ENCODE measurements around the gene UTS2B.
"Not testable (repeated sequence)": the region's sequence is repeated elsewhere in the genome, so short reads cannot be mapped to it uniquely, and the experiment has no call there.

The UTS2B gene

DNA sequence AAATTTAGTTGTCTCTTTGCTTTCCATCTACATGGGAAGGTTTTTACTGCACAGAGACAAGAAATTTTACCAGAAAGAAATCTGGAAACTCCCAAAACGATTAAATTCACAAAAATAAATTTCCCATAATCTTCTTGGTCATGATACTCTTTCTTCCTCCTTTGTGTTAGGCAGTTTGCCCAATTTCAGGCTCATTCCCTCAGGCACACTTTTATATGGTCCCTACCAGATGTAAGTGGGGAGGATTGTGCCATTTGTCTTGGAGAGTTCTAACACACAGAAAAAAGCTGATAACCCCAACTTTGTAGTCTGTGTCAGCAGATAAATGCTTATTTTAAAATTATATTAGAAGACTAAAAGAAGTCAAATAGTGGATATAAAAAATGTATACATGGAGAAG, 50.2 kb downstream of the UTS2B start:
- DNase-seq (ENCODE audit: low read depth): no peak

DNA sequence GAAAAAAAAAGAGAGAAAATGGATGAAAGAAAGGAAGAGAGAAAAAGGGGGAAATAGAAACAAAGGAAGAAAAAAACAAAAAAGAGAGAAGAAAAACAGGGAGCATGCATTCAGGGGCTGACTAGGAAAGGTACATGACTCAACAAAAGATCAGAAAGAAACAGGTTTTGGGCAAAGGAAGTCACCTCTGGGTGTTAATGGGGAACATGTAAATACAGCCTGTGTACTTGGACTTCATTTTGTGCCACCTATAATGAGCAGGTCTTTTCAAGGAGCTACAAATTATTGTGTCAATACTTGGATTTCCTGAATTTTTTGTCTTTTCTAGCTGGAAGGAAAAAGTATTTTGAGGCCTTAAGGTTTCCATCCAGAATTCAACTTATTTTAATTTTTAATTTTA, 54.6 kb downstream of the UTS2B start:
- no peak for DNase-seq (ENCODE audit: low read depth)

DNA sequence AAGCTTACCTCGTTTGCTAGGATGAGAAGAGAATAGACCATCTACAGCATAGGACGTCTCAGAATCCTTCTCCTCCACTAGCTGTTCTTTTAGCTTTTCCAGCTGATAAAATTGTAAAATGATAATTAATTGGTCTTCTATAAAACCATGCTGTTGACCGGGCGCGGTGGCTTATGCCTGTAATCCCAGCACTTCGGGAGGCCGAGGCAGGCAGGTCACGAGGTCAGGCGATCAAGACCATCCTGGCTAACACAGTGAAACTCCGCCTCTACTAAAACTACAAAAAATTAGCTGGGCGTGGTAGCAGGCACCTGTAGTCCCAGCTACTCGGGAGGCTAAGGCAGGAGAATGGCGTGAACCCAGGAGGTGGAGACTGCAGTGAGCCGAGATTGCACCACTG, 55.1 kb downstream of the UTS2B start:
- DNase-seq (ENCODE audit: low read depth): not testable (repeated sequence)

DNA sequence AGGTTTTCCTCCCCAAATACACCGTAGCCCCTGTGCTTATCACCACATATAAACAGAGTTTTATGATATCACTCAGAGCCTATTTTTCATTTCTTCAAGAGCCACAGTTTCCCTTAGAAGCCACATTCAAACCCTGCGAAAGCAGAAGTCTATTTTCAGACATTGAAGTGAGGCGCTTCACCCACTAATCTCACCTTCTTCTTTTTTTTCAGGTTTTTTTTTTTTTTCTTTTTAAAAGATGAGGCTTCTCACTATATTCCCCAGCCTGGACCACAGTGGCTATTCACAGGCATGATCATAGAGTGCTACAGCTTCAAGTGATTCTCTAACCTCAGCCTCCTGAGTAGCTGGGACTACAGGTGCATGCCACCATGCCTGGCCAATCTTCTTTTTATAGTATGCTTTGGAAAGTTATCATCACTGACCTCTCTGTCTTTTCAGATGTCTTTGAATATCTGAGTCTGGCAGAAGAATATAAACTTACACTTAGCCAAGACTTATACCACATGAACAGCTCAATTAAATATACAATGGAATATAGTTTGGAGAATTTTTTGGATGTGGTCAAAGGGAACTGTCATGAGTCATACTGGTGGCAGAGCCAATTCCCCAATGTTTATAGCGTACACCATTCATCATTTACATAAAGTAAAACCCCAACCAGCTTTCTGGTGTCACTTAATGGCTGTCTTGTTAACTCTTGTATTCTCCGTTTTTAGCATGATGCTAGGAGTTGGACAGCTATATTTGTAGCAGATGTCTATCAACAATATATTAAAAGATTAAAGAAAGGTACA, 60.8 kb downstream of the UTS2B start:
- no peak for DNase-seq (ENCODE audit: low read depth)

DNA sequence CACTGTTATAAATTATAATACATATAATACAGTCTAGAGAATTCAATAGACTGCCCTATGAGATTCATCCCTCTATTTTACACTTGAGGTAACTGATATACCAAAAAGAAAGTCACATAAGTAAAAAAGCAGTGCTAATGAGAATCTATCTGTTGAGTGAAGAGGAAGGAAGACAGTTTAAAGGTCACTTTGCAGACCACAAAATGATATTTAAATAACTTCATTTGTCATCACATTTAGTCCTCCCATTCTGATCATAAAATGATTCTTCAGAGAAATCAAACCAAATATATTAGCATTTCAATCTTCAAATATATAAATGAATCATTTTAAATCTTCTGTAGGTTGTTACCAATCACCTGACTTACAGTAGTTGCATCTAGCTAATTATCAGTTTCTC, 61.6 kb downstream of the UTS2B start:
- DNase-seq (ENCODE audit: low read depth): no peak

DNA sequence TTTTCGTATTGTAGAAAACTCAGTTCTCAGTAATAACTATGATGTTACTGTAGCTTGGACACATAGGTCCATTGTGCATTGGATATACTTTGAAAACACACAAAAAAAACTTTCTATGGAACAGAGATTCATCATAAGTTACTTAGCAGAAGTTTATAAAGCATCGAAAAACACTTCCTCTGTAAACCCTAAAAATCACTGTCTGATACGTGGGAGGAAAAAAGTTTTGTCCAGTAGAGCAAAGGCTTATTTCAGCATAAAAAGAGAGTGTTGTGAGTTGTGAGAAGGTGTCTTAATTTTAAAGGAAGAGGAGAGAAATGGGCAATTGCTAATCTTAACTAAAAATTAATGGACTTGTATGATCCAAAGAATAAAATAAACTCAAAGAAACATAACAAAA, 66.5 kb downstream of the UTS2B start:
- DNase-seq (ENCODE audit: low read depth): no peak

DNA sequence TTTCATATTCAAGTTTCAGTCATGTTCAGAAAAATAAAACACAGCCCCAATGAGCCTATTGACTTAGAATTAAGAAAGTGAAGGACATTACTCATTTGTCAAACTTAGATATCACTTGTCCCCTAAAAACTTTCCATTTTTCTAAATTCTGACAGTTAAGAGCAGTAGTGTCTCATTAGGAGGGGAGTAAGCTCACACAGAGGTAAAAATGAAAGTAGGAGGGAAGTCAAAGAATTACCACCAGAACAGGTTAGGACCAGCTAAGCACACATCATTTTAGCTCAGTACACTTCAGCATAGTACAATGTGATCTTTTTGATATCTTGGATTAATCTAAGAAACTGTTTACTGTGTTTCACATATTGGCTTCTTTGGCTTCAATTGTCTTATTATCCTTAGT, 67.0 kb downstream of the UTS2B start:
- no peak for DNase-seq (ENCODE audit: low read depth)

DNA sequence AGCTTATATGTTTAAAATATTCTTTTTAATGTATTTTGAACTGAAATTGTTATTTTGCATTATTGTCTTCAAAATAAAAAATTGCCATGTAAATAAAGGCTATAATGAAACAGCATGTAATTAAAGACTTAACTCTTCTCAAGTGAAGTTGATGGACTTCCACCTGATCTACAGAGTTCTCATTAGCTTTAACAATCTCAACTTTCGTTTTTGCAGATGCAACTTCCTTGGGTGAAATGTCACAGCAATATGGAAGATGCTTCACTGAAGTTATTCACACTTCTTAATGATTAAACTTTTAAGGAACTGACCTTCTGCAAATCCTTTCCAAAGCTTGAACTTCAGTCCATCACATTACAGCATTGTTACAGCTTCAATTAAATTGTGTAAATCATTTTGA, 67.7 kb downstream of the UTS2B start:
- DNase-seq (ENCODE audit: low read depth): no peak

DNA sequence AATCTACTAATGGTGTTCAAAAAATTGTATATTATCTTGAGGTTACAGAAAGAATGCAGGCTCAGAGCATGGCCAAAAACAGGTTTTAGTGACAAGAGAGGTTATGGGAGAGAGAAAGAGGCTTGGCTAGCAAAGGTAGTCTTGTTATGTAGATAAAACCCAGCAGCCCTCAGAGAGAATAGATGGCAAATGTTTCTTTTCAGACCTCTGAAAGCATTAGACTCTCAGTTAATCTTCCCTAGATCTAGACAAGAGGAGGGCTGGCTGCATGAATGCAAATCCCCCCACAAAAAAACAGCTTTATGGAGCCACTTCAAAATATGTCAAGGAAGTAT, 69.1 kb downstream of the UTS2B start:
- no peak for DNase-seq (ENCODE audit: low read depth)

DNA sequence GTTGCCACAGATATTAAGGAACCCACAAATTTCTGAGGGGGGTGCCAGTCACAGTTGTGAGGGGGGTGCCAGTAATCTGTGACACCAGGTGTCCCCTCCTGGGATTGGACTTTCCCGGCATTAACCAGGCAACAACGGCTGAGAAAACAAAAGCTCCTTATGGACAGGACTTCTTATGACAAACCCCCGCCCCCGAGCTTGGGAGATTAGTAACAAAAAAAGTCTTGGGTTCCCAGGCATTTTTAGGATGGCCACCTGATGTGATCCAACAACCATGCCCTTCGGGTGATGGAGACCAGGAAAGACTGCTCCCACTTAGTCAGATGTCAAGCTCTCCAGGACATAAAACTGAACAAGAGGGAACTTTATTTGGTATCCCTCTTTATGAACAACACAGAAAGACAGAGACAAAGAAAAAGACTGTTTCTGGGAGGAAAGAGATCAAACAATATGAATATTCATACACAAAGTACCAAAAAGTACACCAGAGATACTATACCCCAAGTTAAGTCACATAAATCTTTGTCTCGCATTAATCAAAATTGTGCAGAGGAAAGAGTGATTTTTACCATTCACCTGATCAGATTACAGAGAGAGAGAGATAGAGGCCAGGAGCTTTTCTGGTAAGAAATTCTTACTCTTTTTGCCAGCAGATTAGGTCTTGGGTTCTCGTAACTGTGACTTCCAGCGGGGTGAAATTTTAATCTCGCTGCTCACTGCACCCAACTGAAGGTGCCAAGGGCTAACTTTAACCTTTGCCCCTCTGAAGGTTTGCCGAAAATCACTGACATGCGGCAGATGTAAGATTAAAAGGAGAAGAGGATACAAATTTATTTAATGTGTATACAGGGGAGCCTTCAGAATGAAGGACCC, 69.7 kb downstream of the UTS2B start:
- no peak for DNase-seq (ENCODE audit: low read depth)

DNA sequence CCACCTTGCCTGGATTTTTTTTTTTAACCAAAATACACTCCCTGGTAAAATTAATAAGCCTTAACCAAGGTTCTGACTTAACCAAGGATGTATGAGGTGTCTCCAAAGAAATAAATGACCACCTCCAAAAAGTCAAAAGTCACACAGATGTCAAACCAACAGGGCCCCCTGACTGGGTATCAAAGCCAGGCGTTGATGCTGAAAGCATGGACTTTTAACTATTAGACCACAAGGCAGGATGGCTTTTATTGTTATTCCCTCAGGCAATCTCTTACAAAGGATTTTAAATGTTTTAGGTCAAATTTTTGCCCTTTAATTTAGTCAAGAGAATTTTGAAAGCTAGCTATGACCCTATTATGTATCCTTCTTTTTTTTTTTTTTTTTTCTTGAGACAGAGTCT, 70.8 kb downstream of the UTS2B start:
- DNase-seq (ENCODE audit: low read depth): no peak

DNA sequence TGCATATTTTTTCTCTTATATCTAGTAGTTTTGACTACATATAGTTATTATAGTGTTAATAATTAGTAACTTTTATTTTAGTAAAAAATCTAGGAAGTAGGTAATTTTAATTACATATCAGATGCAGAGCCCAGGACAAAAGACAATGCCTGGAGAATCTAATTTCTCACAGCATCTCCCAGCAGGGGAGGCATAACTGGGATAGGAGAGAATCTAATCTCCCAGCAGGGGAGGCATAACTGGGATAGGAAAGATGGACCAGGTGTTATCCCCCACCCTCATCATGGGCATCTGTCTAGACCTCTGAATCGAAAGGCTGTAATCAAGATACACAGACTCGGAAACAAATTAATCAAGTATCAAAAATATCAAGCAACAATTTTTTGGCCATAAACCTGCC, 73.0 kb downstream of the UTS2B start:
- no peak for DNase-seq (ENCODE audit: low read depth)

DNA sequence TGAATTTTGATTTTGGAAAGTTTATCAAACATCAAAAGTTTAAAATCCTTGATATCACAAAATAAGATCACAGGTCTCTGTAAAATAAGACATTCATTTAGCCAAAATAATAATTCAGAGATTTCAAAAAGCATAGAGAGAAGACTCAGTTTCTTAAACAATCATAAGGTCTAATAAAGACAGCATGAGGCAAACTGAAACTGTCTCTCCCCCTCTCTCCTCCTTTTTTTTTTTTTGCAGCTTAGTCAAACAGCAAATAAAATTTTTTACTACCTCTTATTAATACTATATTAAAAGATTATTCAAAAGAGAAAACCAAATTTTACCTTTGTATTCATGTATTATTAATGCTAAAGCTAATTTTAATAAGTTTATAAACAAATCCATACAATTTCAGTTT, 73.9 kb downstream of the UTS2B start:
- no peak for DNase-seq (ENCODE audit: low read depth)

DNA sequence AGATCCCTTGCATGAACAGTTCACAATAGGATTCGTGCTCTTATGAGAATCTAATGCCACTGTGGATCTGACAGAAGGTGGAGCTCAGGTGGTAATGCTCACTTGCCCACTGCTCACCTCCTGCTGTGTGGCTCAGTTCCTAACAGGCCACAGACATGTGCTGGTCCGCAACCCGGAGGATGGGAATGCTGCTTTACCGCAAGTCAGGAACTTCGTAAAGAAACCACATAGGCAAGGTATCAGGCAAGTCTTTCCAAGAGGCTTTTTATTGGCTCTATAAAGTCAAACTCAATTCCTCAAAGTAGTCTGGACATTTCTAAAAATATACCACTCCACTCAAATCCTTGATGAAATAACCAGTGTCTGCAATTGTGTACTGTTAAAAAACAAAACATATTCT, 75.2 kb downstream of the UTS2B start:
- DNase-seq (ENCODE audit: low read depth): no peak

DNA sequence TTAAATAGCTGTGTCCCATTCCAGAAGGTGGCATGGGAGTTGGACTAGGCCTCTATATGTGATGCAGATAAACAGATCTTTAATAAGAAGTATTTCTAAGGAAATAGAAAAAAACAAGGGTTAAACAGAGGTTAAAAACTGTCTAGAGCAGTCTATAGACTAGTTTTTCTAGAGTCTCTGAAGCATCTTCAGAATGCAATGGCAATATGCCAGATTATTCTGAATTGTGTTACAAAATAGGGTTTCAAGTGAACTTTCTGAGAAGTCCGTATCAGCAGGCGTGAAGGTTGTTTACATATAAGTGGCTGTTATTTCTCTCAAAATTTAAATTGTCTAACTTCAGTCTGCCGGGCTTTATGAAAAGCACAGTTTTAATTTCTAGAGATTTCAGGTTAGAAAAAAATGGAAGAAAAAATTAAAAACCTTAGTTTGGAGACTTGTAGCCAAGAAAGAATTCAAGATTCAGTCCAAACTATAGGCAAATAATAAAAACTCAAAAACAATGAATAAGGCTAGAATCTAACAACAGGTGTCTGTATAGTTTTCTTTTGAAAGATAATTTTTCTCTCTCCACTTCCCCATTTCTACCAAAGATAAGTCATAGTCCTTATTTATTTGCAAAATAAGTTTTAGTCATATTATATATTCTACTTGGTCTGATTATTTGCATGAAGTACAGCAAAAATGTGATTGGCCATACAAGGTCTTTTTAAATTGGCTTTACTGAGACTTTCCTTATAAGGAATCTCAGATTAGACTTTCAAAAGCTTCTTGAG, 76.0 kb downstream of the UTS2B start:
- DNase-seq (ENCODE audit: low read depth): no peak

DNA sequence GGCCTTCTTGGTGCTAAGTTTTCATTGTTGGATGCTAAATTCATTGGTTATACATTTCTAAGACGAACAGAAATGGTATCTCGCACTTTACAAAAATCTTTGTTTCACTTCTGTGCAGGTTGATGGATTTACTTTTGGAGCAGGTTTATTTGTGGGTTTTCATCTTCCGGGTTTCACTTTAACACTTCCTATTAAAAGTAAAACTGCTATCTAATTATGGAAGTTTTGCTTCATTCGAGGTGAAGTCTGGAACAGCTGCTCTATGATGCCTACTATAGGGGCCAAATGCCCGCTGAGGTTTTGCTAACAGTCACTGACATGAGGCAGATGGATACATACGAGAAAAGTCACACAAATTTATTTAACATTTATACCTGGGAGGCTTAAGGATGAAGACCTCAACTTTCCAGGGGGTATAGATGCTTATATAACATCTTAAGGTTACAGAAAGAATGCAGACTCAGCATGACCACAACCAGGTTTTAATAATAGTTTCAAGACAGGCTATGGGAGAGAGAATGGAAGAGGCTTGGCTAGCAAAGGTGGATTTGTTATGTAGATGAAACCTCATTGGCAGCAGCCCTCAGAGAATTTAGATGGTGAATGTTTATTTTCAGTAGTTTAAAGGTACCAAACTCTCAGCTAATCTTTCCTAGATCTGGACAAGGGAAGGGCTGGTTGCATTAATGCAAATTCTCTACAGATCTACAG, 77.1 kb downstream of the UTS2B start:
- DNase-seq (ENCODE audit: low read depth): no peak

DNA sequence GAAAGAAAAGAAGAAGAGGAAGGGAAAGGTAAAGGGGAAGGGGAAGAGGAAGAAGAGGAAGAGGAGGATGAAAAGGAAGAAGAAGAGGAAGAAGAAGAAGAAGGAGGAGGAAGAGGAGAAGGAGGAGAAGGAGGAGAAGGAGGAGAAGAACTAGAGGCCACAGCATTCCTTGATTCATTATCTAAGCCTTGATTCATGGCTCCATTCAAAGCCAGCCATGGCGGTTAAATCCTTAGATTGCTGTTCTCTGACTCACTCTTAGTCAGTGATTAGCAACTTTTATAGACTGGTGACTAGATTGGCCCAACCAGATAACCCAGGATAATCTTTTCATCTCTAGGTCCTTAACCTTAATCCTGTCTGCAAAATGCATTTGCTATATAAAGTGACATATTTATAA, 83.7 kb downstream of the UTS2B start:
- no peak for DNase-seq (ENCODE audit: low read depth)

DNA sequence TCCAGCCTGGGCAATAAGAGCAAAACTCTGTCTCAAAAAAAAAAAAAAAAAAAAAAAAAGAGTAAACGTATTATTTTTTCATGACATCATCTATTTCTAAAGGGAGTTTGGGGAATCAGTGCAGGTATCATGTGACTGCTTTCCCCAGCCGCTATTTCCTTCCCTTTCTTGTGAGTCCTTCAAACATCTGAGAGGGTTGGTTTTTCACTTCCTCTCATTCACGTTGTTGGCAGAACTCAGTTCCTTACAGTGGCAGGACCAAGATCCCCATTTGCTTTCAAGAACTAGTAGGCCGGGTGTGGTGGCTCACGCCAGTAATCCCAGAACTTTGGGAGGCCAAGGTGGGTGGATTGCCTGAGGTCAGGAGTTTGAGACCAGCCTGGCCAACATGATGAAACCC, 84.3 kb downstream of the UTS2B start:
- not testable (repeated sequence) for DNase-seq (ENCODE audit: low read depth)

DNA sequence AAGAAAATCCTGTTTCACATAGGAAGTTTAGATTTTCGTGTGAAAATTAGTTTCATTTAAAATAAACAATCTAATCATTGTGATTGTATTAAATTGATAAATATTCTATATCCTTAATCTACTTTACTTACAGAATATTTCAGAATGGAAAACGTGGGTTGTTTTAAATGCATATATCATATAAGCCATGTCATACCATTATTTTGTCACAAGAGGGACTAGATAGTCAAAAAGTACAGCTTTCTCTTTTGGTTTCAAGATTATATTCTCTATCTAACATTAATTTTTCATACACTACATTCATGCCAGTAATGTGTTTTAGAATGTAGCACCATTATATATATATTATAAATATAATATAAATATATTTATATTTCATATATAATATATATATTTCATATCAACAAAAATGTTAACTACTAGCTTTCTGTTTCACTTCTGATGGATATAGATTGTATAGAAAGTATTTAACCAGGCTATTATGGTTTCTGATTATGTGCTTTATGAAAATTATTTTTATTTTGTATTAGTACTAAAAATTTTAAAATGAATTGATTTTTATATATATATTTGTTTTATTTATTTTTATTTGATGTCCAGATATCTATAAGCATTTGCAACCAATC, 86.0 kb downstream of the UTS2B start:
- DNase-seq (ENCODE audit: low read depth): no peak

DNA sequence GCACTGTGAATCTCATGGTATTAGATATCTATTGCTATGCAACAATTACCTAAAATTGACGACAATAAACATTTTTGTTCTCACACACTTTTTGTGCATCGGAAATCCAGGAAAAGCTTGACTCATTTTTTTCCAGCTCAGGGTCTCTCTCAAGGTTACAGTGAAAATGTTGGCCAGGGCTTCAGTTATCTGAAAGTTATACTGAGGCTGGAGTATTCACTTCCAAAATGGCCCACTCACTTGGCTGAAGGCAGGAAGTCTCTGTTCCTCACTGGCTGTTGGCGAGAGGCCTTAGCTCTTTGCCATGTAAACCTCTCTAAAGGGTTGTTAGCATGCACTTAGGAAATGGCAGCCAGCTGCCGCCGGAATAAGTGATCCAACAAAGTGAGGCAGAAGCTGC, 89.8 kb downstream of the UTS2B start:
- no peak for DNase-seq (ENCODE audit: low read depth)

DNA sequence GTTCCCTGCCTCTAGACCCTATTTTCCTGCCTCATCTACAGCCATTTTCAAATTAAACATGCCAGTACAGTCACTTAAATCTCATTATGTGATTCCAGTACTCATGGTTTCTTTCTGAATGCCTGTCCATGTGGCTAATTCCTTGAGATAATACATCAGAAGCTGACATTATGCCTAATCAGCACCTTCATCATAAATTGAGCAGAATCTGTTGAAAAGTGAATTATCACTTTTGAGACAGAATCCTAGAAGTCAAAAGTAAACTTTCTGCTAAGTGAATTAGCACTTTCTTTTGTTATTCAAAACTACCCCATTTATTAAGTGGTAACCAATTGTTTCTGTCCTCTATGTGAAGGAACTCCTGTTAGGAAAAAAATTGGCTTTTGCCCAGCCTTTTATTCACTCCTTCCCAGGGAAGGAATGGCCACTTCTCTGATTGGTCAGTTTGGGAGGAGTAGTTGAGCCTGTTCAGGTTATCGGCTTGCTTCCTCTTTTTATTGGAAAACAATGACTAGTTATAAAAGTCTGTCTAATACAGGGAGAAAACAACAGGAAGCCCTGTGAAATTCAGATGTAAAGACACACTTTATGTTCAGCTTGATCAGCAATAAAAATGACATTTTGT, 90.8 kb downstream of the UTS2B start:
- DNase-seq (ENCODE audit: low read depth): no peak

Data from stimulated activated CD8-positive, alpha-beta memory T cell treated with anti-CD3 and anti-CD28 coated beads, Interleukin-12 subunit alpha, Interleukin-12 subunit beta, amount 100 ng/mL, for 1 hour (primary cell).